Kidney capillary endothelial cell (primary cell): ENCODE results near the gene OR4E2.
"Not testable (repeated sequence)": the region's sequence is repeated elsewhere in the genome, so short reads cannot be mapped to it uniquely, and the experiment has no call there.

Experiments used
- DNase-seq: peaks from one replicate; pipeline ENCODE4 v3.0.0-alpha.2; 2018; ENCODE audit warnings: low spot score

OR4E2 gene

DNA sequence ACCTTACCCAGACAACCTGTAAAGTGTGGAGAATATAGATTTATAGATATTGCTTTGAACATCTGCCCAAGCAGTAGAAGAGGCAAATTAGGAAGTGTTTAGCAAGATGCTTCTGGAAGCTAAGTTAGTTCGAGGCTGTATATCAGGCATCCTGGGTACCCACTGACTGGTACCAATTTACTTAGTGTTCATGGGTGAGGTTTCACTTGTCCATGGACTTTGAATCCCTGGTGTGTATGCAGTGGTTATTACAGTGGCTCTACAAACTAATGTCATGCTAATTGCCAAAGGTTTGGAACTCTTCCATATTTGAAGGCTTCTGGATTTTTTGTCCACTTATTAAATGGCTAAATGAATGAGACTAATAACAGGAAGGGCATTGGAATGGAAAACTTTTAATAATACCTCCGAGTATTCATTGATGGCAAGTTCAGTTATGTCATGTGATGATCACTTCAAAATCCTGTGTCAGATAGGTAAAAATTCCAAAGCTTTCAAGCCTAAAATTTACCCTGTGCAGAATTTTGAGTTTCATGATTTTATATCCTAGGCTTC lies at the start of gene OR4E2:
TSS of gene OR4E2 (plus strand) at position 505 of the 555 bp plus-strand sequence. CDS start 11,248 bp downstream, outside the sequence.
- no peak for DNase-seq

- no peak for DNase-seq
Measured at GRCh38 chr14:21612324-21612723, 41.3 kb upstream of the OR4E2 start.

DNA sequence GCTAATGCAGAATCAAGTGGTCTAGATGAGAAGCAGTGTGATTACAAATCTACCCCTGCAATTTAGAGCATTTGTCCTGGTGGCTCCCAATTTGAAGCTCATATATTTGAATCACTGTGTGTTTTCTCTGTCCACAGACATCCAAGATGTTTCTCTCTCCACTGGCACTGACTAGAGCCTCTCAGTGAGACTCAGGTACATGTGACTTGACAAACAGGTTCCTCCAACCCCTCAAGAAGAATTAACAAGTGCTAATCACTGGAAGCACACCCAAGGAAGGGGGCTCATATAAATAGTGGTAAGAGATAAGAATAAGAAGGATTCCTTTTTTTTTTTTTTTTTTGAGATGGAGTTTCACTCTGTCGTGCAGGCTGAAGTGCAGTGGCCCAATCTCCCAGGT lies 39.4 kb upstream of the OR4E2 start:
- DNase-seq: no peak

DNA sequence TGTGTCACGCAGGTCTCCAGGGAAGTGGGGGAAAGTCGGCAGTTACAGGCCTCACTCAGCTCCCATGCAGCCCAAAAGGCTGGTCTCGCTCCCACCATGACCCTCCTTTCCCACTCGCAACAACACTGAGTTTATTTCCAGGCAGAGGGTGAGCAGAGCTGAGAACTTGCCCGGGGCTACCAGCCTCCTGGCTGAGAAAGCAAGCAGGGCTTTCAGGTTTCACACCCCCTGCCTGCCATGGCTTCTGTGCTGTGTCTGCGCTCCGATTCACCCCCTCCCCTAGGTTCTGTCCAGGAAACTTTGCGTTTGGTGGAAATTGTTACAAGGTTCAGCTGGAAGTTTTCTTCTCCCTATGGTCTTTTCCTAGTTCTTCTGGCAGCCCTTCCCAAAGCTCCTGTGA lies 36.0 kb upstream of the OR4E2 start:
- DNase-seq: no peak

DNA sequence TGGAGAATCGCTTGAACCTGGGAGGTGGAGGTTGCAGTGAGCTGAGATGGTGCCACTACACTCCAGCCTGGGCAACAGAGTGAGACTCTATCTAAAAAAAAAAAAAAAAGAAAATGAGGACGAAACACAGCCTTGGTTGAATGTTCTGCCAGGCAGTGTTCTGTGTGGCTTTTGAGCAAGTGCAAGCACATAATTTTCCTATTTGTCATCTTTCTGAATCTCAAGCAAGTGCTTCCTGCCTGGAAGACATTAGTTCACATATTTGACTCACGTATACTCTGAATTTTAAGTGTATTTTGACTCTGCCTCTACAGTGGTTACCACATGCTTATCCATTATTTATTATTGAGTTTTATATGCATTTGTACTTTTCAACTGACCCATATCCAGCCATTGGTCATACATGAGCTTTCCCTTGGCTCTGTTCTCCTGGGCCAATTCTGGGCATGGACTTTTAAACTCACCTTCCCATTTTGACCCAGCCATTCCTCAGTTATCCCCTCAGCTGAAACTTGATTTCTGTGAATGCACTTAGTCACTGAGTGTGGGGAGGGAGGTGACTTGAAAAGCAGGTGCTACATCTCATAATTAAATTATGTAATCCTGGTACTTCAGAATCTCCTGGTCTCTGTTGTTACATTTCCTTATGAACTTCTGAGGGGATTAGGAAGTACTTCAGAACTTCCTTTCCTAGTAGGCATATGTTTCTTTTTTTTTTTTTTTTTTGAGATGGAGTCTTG lies 27.0 kb upstream of the OR4E2 start:
- DNase-seq: no peak

DNA sequence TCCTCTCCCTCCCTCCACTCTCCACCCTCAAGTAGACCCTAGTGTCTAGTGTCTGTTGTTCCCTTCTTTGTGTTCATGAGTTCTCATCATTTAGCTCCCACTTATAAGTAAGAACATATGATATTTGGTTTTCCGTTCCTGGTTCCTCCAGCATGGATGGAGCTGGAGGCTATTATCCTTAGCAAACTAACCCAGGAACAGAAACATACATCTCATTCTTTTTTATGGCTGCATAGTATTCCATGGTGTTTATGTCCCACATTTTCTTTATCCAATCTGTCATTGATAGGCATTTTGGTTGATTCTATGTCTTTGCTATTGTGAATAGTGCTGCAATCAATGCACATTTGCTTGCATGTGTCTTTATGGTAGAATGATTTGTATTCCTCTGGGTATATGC lies 23.1 kb upstream of the OR4E2 start:
- DNase-seq: not testable (repeated sequence)

- DNase-seq: no peak
Measured at GRCh38 chr14:21631084-21631483, 22.6 kb upstream of the OR4E2 start.

- no peak for DNase-seq
Measured at GRCh38 chr14:21634840-21635239, 18.8 kb upstream of the OR4E2 start, which contains the start of gene OR10G2. OR10G2 (minus strand) TSS chr14:21634940; CDS start chr14:21634842, 98 bp downstream.

DNA sequence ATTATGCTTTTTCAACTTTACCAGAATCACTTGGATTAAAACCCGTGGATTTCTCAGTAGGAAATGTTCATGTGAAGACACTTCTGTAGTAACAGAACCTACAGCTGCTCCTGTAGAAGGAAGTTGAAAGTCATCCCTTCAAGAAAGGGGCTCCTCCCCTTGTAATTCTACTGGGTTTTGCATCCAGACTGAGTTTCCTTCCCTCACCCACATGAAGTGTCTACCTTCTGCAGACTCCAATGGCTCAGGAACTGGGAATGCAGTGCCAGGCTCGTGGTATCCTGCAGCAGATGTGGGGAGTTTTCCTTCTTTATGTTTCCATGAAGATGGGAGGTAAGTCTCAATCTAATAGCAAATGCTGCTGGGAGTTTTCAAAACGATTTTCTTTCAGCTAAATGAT lies 11.0 kb upstream of the OR4E2 start:
- DNase-seq: no peak

- no peak for DNase-seq
Measured at GRCh38 chr14:21643407-21643806, 10.2 kb upstream of the OR4E2 start.

DNA sequence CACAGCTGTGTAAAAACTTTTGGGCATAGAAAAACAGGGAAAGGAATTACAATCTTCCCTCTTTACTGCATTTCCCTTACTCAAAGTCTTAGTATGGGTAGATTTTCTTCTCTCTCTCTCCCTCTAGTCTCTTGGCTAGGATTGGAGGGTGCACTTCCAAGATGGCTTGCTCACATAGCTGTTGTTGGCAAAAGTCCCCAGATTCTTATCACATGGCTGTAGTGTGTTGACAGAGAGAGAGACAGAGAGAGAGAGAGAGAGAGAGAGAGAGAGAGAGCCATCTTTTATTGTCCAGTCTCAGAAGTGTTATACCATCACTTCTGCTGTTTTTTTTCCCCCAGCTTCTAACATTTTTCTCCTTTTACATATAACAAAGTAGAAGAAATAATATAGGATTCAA lies 6.3 kb upstream of the OR4E2 start:
- no peak for DNase-seq

GRCh38 chr14:21652209-21652808 lies 1.3 kb upstream of the OR4E2 start:
- no peak for DNase-seq

- no peak for DNase-seq
Measured at GRCh38 chr14:21654215-21654614, 580 bp downstream of the OR4E2 start.

DNA sequence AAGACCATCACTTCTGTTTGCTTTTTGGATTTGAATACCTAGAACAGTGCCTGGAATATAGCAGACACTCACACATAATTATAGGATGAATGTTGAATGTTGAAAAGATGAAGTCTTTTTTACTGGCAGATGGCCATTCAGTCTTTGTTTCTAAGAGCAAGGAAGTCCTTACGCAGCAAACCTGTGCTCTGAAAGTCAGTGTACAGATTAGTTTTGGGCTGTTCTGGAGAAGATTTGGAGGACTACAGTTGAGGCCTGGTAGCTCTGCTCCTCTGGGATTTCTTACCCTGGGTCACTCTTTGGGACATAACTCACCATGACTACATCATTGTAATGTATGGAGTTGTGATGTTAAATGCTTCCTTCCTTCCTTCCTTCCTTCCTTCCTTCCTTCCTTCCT lies 3.3 kb downstream of the OR4E2 start:
- no peak for DNase-seq

DNA sequence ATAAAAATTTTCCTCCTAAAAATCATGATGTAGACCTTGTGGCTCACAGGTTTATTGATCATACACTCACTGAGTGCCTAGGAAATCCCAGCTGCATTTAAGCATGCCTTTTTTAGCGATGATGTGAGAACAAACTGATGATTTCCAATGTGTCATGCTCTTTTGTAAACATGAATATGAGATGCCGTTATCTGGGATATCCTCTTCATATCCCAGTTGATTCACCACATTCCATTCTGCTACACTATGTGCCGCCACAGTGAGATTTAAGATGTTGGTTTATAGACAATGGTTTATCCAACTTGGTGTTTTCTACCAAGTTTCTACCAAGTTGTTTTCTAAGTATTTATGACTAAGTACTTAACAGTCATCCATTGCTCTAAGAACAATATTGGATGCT lies 14.7 kb downstream of the OR4E2 start:
- no peak for DNase-seq

DNA sequence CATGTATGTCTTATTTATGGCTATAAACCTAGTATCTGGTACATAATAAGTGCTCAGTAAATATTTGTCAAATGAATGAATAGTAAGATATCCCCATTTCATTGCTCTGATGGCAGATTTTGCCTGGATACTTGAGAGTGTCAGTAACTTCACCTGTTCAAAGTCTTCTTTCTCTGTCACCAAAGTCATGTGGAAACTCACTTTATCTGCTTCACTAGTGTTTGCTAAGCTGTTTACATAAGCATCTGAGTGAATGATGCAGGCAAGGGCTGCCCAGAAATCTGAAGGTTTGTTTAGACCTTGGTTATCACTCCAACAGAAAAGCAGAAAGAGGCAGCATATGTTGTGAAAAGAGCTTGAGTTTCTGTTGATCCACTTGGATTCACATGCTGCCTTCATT lies 15.6 kb downstream of the OR4E2 start:
- DNase-seq: no peak

DNA sequence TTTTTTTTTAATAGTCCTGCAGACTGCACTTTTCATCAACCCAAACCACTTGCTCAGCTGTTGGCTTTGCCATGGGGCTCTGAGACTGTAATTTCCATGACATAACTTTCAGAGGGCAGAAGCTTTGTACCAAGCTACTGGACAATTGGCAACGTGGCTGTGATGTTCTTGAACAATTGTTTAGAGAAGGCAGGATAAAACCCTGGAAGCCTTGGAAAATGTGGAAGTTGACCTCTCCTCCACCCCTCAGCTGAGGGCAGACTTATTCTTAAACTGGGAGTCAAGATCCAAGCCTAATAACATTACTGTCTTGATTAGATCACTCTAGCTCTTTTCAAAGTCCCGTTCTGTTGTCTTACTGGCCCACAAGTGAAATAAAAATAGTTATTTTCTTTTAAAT lies 17.7 kb downstream of the OR4E2 start:
- DNase-seq: no peak

DNA sequence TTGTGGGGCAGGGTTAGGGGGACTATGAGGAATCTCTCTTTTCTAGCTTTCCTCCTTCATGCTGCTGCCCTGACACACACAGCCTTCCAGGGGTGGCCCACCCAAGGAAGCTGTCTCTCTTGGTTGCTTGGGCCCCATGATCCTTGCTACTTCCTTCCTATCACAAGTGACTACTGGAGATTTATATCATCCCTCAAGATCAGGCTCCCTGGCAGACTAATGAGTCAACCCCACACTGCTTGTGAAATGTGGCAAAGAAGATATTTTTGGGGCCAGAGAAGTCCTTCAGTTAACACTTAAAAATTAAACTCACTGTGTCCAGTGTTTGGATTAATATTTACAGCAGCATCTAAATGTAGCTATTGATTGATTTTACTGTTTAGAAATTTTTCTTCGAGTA lies 18.5 kb downstream of the OR4E2 start:
- DNase-seq: no peak

DNA sequence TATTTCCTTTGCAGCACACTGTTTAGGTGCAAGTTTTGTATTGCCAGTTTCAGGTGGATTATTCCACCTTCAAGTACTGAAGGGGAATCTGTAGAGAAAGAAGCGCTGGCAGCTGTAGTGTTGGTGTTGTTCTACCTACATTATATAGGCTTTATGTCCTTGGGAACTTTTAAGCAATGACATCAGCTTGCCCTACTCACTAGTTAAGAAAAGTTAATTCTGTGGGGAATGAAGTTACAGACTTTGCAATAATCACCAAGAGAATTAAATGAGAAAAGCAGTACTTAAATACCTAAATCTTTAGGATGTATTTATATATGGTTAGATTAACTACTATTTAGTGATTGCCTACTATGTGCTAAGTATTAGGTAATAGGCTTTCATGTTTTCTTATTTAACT lies 20.1 kb downstream of the OR4E2 start, which contains the start of gene OR4E1:
TSS of gene OR4E1 (minus strand) at position 101 of the 400 bp plus-strand sequence. CDS start 2,883 bp downstream, outside the sequence.
- no peak for DNase-seq

DNA sequence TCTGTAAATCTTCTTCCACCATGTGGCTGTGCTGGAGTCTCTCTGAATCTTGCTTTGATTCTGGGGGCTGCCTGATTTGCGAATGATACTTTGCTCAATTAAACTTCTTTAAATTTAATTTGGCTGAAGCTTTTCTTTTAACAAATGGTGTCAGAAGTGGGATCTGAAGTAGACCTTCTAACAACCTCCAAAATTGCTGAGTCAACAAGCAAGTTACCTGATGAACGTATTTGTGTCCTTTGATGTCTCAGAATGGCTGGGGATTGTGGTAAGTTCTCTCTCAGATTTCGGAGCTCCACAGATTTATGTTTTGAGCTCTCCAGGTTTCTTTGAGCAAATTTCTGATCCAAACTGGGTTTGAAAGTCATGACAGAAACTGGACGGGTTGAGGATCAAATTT lies 21.9 kb downstream of the OR4E2 start:
- no peak for DNase-seq

GRCh38 chr14:21680072-21680471 lies 26.4 kb downstream of the OR4E2 start:
- DNase-seq: peak; percentile 6

DNA sequence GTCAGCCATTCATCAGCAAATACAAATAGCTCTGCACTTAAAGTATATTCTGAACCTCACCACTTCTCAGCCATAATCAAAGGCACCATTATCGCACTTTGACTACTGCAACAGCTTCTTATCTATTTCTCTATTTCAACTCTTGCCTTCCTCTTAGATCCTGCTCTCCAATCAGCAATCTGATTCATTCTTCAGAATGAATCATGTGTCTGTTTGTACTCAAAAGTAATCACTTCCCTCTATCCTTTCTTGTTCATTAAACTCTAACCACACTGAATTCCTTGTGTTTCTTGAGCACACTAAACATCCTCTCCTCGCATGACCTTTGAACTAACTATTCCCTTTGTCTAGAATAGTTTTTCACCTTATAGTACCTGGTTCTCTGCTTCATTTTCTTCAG lies 32.8 kb downstream of the OR4E2 start:
- no peak for DNase-seq

DNA sequence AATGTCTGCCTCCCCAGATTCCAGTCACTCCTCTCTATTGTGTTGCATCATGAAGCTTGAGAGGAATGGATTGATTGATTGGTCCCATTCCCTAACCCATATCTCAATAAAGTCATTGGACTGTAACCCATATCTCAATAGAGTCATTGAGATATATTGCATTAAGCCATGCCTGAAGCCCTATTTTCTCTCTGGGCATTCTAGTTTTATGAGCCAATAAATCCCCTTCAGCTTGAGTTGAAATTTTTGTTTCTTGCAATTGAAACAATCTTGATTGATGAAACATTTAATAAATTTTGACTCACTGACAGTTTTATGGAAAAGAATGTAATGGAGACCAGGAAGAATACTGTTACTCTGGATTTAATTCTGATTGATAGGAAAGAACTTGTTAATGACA lies 40.8 kb downstream of the OR4E2 start:
- no peak for DNase-seq
